Body of pancreas (tissue), 4 donors: Measurements from ENCODE around the gene STPG1. TPM values are rescaled to one million over a fixed set of nuclear protein-coding genes. Genes with fewer than 3 reads are reported as not detected.
A peak's percentile ranks its signal among the peaks of the same experiment; 100 is the strongest.

Experiments used
- ATAC-seq: fragments of 150-250 bp; one replicate; pipeline ENCODE4 v1.9.1; 2016
- DNase-seq, 4 donors: peaks; one replicate each; pipeline ENCODE4 v3.0.0-alpha.2; 2019
- H3K27ac ChIP-seq, 4 donors: fragments of 200-600 bp; sonication (generic); 1 replicate in 3 of 4; 2 replicates in 1 of 4; pipeline versions ENCODE4 v1.5.1 to v1.6.1; 2016 to 2019; ENCODE audit warnings: mild to moderate bottlenecking in 1 of 4, mixed read lengths in 1 of 4, moderate library complexity in 1 of 4
- H3K27me3 ChIP-seq, 2 donors: fragments of 200-600 bp; sonication (generic); one replicate each; pipeline ENCODE4 v1.6.0; 2016; ENCODE audit warnings: mild to moderate bottlenecking in 1 of 2
- H3K36me3 ChIP-seq, 2 donors: fragments of 200-600 bp; sonication (generic); replicated peaks in 1 of 2; 2 replicates each; pipeline ENCODE4 v1.5.1; 2016; ENCODE audit warnings: low read depth in 2 of 2; ENCODE audit not compliant: insufficient read depth in 1 of 2
- H3K4me1 ChIP-seq: fragments of 200-600 bp; sonication (generic); one replicate; pipeline ENCODE4 v1.6.0; 2016
- H3K4me3 ChIP-seq, 2 donors: fragments of 200-600 bp; sonication (generic); 1 replicate in 1 of 2; 2 replicates in 1 of 2; pipeline ENCODE4 v1.5.1; 2016 to 2019
- H3K9me3 ChIP-seq, 3 donors: fragments of 200-600 bp; sonication (generic); 1 replicate in 2 of 3; 2 replicates in 1 of 3; pipeline ENCODE4 v1.5.1; 2016
- CTCF ChIP-seq, 7 experiments: fragments of 450-650 bp in 4 of 7; fragments of 200-600 bp in 3 of 7; sonication (generic) in 3 of 7; IDR thresholded peaks; one replicate each; pipeline ENCODE4 v1.5.1; 2016 to 2019; ENCODE audit warnings: antibody characterized with exemption in 7 of 7
- POLR2A ChIP-seq, 3 donors: fragments of 450-650 bp; IDR thresholded peaks; one replicate each; pipeline ENCODE4 v1.6.1; 2016; ENCODE audit warnings: antibody characterized with exemption in 3 of 3, mild to moderate bottlenecking in 2 of 3
- WGBS, 2 donors: methylation state at CpG; one replicate each; pipeline ENCODE4 v1.1.5; 2017; 5-methylcytosine and 5-hydroxymethylcytosine counted together
- intact Hi-C: fragments of 100-400 bp; cut with DNase I; formaldehyde crosslinking; loops from one replicate; pipeline ENCODE4 v1.15.1; 2023
- total RNA-seq, 2 donors: library from RNA; depleted of rRNA; stranded (reverse); fragments of >200 nt; gene quantifications; one replicate each; pipeline ENCODE4 v1.1.0, GENCODE V29; 2016

Gene STPG1
- total RNA-seq, 2 donors from 2014 or later, result 1.6 to 2.6 TPM

DNA sequence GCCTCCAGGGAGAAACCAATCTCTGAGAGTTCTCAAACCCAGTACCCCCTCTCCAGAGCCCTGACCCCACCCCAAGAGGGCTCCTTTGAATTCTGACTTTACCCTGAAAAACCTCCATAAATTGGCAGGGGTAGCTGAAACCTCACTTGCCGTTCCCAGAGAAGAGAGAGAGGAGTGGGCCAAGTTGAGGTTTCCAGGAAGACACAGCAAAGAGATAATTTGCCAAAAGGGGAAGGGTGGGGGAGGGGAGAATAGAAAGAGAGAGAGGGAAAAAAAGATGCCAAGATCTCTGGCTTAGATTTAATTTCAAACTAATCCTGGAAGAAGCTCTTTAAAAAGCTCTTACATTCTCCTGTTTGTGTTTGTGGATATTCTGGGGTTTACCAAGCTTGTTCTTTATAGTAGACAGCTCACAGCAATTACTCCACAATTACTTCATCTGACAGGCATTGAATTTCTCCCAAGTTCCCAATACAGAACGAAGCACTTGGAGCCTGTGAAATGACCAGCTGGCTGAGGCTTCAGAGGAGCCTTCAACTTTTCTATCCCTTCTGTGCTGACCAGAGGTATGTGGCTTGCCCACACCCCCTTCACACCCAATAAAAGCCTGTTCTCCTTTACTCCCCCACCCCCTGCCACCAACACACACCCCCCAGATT, 95.5 kb downstream of the STPG1 start:
- Histone ChIP-seq H3K4me3 (no peak overlapping the region), H3K36me3 (no peaks in the 10 kb centered on the region), H3K27me3 (no peaks in the 10 kb centered on the region), H3K4me1 (peaks cover 37% of the 10 kb centered on the region), H3K9me3 (no peaks in the 10 kb centered on the region), H3K27ac (no peak overlapping the region)
- ATAC-seq, result peak; percentile 23
- TF ChIP-seq CTCF (IDR thresholded peaks at IDR 0.05) (no peak), POLR2A (IDR thresholded peaks at IDR 0.05) (no peak)
- peak in 3 of 4 donors; percentile 23 to 58 (median 34) for DNase-seq
- WGBS, 2 donors, result 13 to 16% methylated on average over 2 of the region's 2 CpGs
- intact Hi-C loops, result no loop called here

DNA sequence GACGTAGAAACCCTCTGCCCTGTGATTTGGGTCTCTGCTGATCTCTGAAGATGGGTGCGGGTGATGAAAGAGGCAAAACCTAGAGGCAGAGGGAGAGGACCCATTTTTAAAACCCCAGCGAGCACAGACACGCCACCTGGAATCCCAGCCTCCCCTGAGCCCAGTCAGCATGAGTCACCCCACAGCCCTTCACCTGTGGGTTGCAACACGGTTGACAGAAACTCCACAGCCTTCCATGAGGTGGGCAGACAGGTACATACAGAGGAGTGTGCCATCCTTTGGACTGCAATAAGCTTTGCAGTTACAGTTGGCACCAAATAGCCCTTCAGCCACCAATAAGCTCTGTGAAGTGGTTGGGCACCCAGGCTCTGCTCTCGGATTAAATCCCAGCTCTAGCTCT, 96.5 kb downstream of the STPG1 start:
- Histone ChIP-seq H3K4me1 (peaks cover 32% of the 10 kb centered on the region), H3K36me3 (no peaks in the 10 kb centered on the region), H3K27ac (no peak overlapping the region), H3K27me3 (no peaks in the 10 kb centered on the region), H3K4me3 (no peak overlapping the region), H3K9me3 (no peaks in the 10 kb centered on the region)
- ATAC-seq, result no peak
- intact Hi-C loops, result no loop called here
- TF ChIP-seq POLR2A (IDR thresholded peaks at IDR 0.05) (no peak), CTCF (IDR thresholded peaks at IDR 0.05) (no peak)
- WGBS, 2 donors, result 76 to 79% methylated on average over 5 to 6 of the region's 6 CpGs
- DNase-seq, result no peak

GRCh38 chr1:24316645-24317044, 96.9 kb downstream of the STPG1 start:
- no peaks in the 10 kb centered on the region for H3K36me3 ChIP-seq
- H3K27ac ChIP-seq, result no peak overlapping the region
- no peak for ATAC-seq
- intact Hi-C loops, result no loop called here
- H3K27me3 ChIP-seq, result no peaks in the 10 kb centered on the region
- H3K4me3 ChIP-seq, result no peak overlapping the region
- 58 to 82% methylated on average over 3 of the region's 3 CpGs for WGBS, 2 donors
- H3K4me1 ChIP-seq, result peaks cover 27% of the 10 kb centered on the region
- TF ChIP-seq CTCF (IDR thresholded peaks at IDR 0.05) (no peak), POLR2A (IDR thresholded peaks at IDR 0.05) (no peak)
- DNase-seq, result no peak
- H3K9me3 ChIP-seq, result no peaks in the 10 kb centered on the region

DNA sequence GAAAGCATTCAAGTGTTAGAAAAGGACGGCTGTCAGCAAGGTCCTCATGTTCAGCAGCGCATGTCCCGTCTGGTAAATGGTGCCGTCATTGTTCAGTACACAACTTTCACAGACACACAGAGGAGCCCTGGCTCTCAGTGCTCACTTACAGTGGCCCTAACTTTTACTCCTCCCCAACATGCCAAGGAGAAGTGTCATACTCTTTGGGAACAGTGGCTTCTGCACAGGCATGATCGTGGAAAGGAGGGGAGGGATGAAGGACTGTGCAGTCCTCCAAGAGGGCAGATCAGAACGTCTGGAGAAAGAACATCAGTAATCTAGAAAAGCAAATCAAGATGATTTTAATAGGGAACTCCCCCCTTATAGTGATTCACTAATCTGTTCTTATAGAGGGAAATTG, 98.2 kb downstream of the STPG1 start:
- H3K36me3 ChIP-seq, result no peaks in the 10 kb centered on the region
- H3K9me3 ChIP-seq, result no peaks in the 10 kb centered on the region
- WGBS, 2 donors, result 80 to 87% methylated on average over 6 of the region's 6 CpGs
- H3K27ac ChIP-seq, result no peak overlapping the region
- no peaks in the 10 kb centered on the region for H3K27me3 ChIP-seq
- no peak for TF ChIP-seq POLR2A (IDR thresholded peaks at IDR 0.05)
- intact Hi-C loops, result no loop called here
- H3K4me1 ChIP-seq, result peaks cover 21% of the 10 kb centered on the region
- ATAC-seq, result no peak
- H3K4me3 ChIP-seq, result no peak overlapping the region
- no peak for DNase-seq

DNA sequence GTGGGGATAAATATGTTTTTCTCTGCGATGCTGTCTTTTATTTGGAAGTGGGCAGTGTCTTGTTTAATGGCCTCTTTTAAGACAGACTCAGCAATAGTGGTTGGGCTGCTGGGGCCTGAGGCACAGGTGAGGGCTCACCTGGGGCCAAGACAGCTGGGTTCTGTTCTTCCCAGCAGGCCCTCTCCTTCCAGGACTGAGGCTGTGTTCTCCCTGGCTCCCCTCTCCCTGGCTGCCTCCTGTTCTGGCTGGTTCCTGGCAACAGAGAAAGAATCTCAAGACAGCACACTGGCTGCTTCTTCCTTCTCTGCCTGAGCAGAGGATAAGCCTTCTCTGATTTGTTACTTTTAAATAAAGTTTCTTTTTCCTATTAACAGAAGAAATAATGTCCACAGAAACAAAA, 101.8 kb downstream of the STPG1 start:
- no peak for TF ChIP-seq POLR2A (IDR thresholded peaks at IDR 0.05)
- TF ChIP-seq CTCF (IDR thresholded peaks at IDR 0.05), result no peak
- DNase-seq, result no peak
- Histone ChIP-seq H3K27ac (no peak overlapping the region), H3K36me3 (no peaks in the 10 kb centered on the region), H3K4me1 (no peaks in the 10 kb centered on the region), H3K4me3 (no peak overlapping the region), H3K9me3 (no peaks in the 10 kb centered on the region), H3K27me3 (no peaks in the 10 kb centered on the region)
- WGBS, 2 donors, result 89 to 93% methylated on average over 1 of the region's 1 CpG
- intact Hi-C loops, result no loop called here
- no peak for ATAC-seq
